ENCODE measurements around the gene SFTPA2.
"Not testable (repeated sequence)": the region's sequence is repeated elsewhere in the genome, so short reads cannot be mapped to it uniquely, and the experiment has no call there.

SFTPA2 gene

DNA sequence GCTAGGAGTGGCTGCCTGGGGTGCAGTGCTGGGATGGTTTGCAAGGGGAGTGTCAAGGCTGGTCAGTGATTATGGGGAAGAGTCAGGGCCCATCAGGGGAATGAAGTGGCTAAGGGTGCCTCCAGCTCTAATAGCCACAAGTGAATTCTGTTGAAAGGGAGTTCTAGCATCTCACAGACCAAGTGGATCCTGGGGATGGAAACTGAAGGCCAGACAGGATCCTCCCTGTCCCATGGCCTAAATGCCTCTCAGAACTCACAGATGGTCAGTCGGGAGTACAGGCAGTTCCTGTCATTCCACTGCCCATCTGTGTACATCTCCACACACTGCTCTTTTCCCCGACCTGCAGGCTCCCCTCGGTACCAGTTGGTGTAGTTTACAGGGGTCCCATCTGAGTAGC, 3.2 kb downstream of the SFTPA2 start:
- not testable (repeated sequence) for DNase-seq

- no peak for DNase-seq
Observed at GRCh38 chr10:79555354-79556309, 4.6 kb downstream of the SFTPA2 start.

DNA sequence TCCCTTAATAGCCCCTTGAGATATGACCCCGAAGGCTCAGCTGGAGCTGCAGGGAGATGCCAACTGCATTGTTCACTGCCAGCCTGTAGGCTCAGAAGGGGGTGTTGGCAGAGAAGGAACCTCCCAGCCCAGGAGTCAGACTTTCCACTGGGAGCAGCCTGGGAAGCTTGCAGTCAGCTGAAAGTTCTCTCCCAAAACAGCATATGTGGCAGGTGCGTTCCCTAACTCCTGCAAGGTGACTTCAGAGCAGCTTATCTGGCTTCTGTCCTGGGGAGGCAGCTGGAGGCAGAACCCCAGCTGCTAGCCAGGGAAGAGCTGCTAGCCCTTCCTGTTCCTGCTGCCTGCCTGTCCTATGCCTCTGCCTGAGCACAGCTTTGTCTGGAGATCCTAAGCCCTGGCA, 8.1 kb downstream of the SFTPA2 start:
- no peak for DNase-seq

DNA sequence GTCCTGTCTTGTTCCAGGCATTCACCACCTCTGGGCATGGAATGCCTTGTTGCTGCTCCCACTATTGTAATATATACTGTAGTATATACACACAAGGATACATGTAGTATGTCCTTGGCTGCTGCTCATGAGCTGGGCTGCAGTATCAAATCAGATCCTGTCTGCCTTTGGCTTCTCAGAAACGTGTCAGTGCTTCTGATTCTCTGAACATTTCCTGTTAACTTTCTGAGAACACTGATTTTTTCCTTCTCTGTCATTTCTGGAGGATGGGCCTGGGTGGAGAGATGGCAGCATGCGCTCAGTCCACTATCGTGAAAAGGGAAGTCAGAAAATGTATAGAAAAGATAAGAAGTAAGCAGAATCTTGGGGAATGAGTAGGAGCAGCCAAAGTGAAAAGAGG, 12.2 kb downstream of the SFTPA2 start:
- DNase-seq, result no peak

DNA sequence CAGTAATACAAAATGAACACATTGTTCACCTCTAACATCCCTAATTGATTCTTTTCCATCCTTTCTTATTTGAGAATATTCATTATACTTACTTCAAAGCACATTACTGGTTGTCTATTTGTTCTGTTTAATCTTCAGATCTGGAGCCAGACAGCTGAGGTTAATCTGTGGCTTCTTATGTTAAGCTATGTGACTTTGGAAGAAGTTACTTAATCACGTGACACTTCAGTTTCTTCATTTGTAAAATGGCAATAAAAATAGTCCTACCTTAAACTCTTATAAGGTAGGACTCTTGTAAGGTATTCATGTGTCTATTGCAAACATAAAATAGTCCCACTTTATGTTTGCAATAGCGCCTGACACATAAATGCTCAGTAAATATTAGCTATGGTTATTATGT, 13.1 kb downstream of the SFTPA2 start:
- not testable (repeated sequence) for DNase-seq

- DNase-seq, result not testable (repeated sequence)
Observed at GRCh38 chr10:79544926-79545659, 15.1 kb downstream of the SFTPA2 start.

- not testable (repeated sequence) for DNase-seq
Observed at GRCh38 chr10:79544408-79544807, 15.8 kb downstream of the SFTPA2 start.

- DNase-seq, result no peak
Observed at GRCh38 chr10:79542626-79543025, 17.6 kb downstream of the SFTPA2 start.

DNA sequence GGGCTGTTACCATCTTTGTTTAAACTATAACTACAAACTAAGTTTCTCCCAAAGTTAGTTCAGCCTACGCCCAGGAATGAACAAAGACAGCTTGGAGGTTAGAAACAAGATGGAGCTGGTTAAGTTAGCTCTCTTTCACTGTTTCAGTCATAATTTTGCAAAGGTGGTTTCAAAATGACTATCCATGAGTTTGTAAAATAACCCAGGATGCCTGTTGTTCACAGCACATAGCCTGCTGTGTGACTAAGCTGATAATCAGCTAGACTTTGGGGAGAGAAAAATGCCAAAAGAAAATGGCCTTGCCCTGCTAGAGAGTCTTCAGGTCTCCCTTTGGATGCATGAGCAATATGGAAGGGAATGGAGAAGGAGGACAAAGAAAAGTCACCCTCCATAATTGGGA, 19.3 kb downstream of the SFTPA2 start:
- not testable (repeated sequence) for DNase-seq

GRCh38 chr10:79538311-79538710, 21.9 kb downstream of the SFTPA2 start:
- DNase-seq, result not testable (repeated sequence)

DNA sequence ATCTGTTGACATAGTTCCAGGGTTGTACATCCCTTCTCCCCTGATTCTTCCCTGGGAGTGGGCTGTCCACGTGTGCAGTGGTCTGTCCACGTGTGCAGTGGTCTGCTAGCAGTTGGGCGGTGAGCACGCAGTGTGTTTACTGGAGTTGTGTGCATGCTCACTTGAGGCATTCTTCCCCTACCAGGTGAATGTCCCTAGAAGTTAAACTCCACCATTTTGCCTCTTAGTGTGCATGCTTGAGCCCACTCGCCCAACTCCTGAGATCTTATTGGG, 26.4 kb downstream of the SFTPA2 start:
- not testable (repeated sequence) for DNase-seq

GRCh38 chr10:79533142-79533902, 26.9 kb downstream of the SFTPA2 start:
- DNase-seq, result not testable (repeated sequence)

- not testable (repeated sequence) for DNase-seq
Observed at GRCh38 chr10:79528261-79528660, 31.9 kb downstream of the SFTPA2 start.

DNA sequence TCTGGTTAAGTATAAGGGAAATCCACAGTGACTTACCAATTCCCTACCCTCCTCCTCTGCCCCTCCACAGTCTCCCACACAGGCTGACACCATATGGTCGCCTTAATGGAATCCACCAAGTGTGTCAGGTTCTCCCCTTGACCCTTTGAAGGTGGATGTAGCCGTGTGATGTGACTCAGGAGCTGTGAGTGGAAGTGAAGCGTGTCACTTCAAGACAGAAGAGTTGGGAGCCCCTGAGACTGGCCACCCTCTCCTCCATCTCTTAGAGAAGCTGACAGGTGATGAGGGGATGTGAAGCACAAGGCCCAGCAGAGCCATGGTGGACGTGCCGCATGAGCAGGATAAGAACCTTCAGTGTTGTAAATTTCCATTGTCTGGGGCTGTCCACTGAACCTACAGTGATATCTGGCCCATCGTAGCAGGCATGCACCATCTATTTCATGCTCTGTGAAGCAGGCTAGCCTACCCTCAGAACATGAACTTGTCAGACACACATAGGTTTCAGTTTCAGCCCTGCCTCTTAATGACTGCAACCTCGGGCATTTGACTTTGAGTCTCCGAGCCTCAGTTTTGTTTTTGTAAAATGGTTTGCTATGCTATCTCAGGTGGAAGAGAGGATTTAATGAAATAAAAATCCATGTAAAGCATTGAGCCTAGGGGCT, 35.0 kb downstream of the SFTPA2 start:
- DNase-seq, result not testable (repeated sequence)

GRCh38 chr10:79523157-79523853, 36.9 kb downstream of the SFTPA2 start:
- not testable (repeated sequence) for DNase-seq

DNA sequence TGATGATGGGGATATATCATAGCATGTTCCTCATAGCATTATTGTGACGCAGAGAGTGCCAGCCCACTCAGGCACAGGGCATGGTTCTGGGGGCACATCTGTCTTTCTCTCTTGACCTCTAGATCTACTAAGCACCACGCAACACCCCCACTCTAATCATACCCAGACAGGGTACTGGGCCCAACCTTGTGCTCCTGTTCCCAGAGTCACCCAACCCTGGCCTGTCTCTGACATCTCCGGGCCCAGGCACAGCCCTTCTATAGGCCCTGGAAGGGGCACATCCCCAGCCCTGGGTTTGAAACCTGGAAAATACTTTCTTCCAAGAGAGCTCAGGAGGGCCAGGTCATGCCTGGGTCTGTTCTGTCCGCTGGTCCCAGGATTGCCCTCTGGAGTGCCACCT, 37.7 kb downstream of the SFTPA2 start:
- DNase-seq, result not testable (repeated sequence)

GRCh38 chr10:79521751-79522150, 38.5 kb downstream of the SFTPA2 start:
- DNase-seq, result not testable (repeated sequence)

DNA sequence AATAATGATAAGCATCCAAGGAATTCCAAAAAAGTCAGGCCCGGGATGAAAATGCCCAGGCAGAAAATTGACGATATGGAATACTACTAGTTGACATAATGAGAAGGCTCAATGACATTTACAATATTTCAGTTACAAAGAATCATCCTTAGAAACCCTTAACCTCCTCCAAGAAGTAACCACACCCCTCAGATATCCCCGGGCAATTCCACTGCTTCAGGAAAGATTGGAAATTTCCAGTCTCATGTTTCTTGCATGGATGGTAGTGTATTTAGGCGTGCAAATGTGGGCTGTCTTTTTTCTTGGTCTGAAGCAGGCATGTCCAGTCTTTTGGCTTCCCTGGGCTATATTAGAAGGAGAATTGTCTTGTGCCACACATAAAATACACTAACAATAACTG, 42.6 kb downstream of the SFTPA2 start:
- not testable (repeated sequence) for DNase-seq

DNA sequence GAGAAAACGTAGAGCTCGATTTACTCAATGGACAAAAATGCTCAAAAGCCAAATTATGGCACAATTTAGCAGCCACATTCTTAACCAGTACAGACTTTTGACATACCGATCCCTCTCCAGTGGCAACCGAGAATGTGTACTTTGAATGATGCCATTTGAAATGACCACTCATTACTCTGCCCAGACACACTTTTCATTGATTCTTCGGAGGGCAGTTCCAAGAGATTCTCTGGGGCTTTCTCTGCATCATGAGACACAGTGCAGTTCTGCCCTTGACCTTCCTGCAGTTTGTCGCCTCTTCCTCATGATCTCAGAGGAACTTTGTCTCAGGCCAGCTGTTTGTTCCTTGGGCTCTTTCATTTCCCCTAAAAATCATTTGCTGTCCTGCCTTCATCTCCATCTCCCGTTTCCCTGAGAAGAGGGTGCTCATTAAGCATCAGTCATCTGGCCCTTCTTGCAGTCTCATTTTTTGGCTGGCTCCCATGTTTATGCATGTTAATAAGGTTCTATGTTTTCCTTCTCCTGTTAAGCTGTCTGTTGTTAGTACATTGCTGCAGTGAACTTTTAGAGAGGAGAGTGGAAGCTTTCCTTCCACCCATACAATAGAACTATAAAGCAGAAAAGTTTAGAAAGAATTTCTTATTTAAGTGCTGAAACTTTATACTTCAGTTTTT, 43.5 kb downstream of the SFTPA2 start:
- DNase-seq, result not testable (repeated sequence)

GRCh38 chr10:79511891-79512583, 48.2 kb downstream of the SFTPA2 start, which contains the start of gene EIF5AL1:
EIF5AL1 (plus strand) TSS chr10:79512533; CDS start chr10:79512650, 117 bp downstream.
- not testable (repeated sequence) for DNase-seq

Measured in activated CD4-positive, CD25-positive, alpha-beta regulatory T cell (primary cell).